Activated CD8-positive, alpha-beta memory T cell treated with anti-CD3 and anti-CD28 coated beads, Interleukin-2, amount 50 U/mL, for 1 hour (primary cell): ENCODE measurements around the gene PRSS12.
"Not testable (repeated sequence)": the region's sequence is repeated elsewhere in the genome, so short reads cannot be mapped to it uniquely, and the experiment has no call there.

Source experiments
- DNase-seq: peaks from one replicate; pipeline ENCODE4 v3.0.0-alpha.2; 2020; ENCODE audit errors: extremely low read depth

Gene PRSS12

GRCh38 chr4:118352843-118353533 is at the start of gene PRSS12:
Gene PRSS12 (minus strand): TSS chr4:118353003. CDS start chr4:118352720, 283 bp downstream.
- no peak for DNase-seq

GRCh38 chr4:118400356-118400755 is 47.6 kb upstream of the PRSS12 start:
- DNase-seq, result no peak

GRCh38 chr4:118399883-118400282 is 47.1 kb upstream of the PRSS12 start:
- DNase-seq, result not testable (repeated sequence)

- DNase-seq, result no peak
Observed at GRCh38 chr4:118398226-118399090, 45.7 kb upstream of the PRSS12 start.

GRCh38 chr4:118397623-118397979 is 44.8 kb upstream of the PRSS12 start:
- DNase-seq, result no peak

GRCh38 chr4:118396881-118397622 is 44.2 kb upstream of the PRSS12 start:
- no peak for DNase-seq

- no peak for DNase-seq
Observed at GRCh38 chr4:118395057-118395644, 42.3 kb upstream of the PRSS12 start.

- DNase-seq, result not testable (repeated sequence)
Observed at GRCh38 chr4:118392509-118392908, 39.7 kb upstream of the PRSS12 start.

GRCh38 chr4:118390121-118390520 is 37.3 kb upstream of the PRSS12 start:
- no peak for DNase-seq

GRCh38 chr4:118389721-118390120 is 36.9 kb upstream of the PRSS12 start:
- DNase-seq, result no peak

- DNase-seq, result no peak
Observed at GRCh38 chr4:118388606-118389005, 35.8 kb upstream of the PRSS12 start.

GRCh38 chr4:118381902-118382301 is 29.1 kb upstream of the PRSS12 start:
- no peak for DNase-seq

GRCh38 chr4:118373614-118374255 is 20.9 kb upstream of the PRSS12 start:
- no peak for DNase-seq

GRCh38 chr4:118372251-118372650 is 19.4 kb upstream of the PRSS12 start:
- no peak for DNase-seq

GRCh38 chr4:118369231-118369630 is 16.4 kb upstream of the PRSS12 start:
- DNase-seq, result no peak

- DNase-seq, result no peak
Observed at GRCh38 chr4:118367872-118368271, 15.1 kb upstream of the PRSS12 start.

- no peak for DNase-seq
Observed at GRCh38 chr4:118367361-118367760, 14.6 kb upstream of the PRSS12 start.

GRCh38 chr4:118363166-118363565 is 10.4 kb upstream of the PRSS12 start:
- DNase-seq, result no peak

GRCh38 chr4:118361192-118361591 is 8.4 kb upstream of the PRSS12 start:
- DNase-seq, result no peak

GRCh38 chr4:118360106-118360505 is 7.3 kb upstream of the PRSS12 start:
- no peak for DNase-seq

- DNase-seq, result no peak
Observed at GRCh38 chr4:118357601-118358000, 4.8 kb upstream of the PRSS12 start.

- no peak for DNase-seq
Observed at GRCh38 chr4:118356731-118357130, 3.9 kb upstream of the PRSS12 start.
